Tibial artery (tissue), 4 donors: Measurements from ENCODE around the gene TGFBR1.

Experiments
- DNase-seq, 2 donors: peaks; one replicate each; pipeline ENCODE4 v3.0.0-alpha.2; 2019
- H3K27ac ChIP-seq, 2 donors: fragments of 200-600 bp; sonication (generic) in 1 of 2; 1 replicate in 1 of 2; 2 replicates in 1 of 2; pipeline ENCODE4 v1.5.1; 2018 to 2019; ENCODE audit warnings: mild to moderate bottlenecking in 1 of 2
- H3K27me3 ChIP-seq, 2 donors: fragments of 200-600 bp; sonication (generic) in 1 of 2; one replicate each; pipeline versions ENCODE4 v1.5.1 to v1.6.0; 2016 to 2019
- H3K36me3 ChIP-seq, 3 donors: fragments of 200-600 bp; sonication (generic) in 2 of 3; one replicate each; pipeline ENCODE4 v1.5.1; 2016 to 2019; ENCODE audit warnings: mild to moderate bottlenecking in 2 of 3
- H3K4me1 ChIP-seq, 4 donors: fragments of 200-600 bp; sonication (generic) in 2 of 4; 1 replicate in 3 of 4; 2 replicates in 1 of 4; pipeline ENCODE4 v1.5.1; 2016 to 2019
- H3K4me3 ChIP-seq, 2 donors: fragments of 200-600 bp; sonication (generic) in 1 of 2; 1 replicate in 1 of 2; 2 replicates in 1 of 2; pipeline ENCODE4 v1.5.1; 2018 to 2019; ENCODE audit warnings: mild to moderate bottlenecking in 2 of 2
- H3K9me3 ChIP-seq, 3 donors: fragments of 200-600 bp; sonication (generic) in 1 of 3; one replicate each; pipeline ENCODE4 v1.5.1; 2016 to 2019
- intact Hi-C: fragments of 100-400 bp; cut with DNase I; formaldehyde crosslinking; loops from one replicate; pipeline ENCODE4 v1.15.0; 2023; ENCODE audit warnings: low total_unique reads
- TF ChIP-seq, protein P1 (sequence below), 2 experiments: fragments of 200-600 bp in 1 of 2; fragments of 450-650 bp in 1 of 2; IDR thresholded peaks; one replicate each; pipeline ENCODE4 v1.5.1; 2017 to 2019; ENCODE audit warnings: antibody characterized with exemption in 2 of 2, mild to moderate bottlenecking in 1 of 2, moderate library complexity in 1 of 2

Gene TGFBR1

DNA sequence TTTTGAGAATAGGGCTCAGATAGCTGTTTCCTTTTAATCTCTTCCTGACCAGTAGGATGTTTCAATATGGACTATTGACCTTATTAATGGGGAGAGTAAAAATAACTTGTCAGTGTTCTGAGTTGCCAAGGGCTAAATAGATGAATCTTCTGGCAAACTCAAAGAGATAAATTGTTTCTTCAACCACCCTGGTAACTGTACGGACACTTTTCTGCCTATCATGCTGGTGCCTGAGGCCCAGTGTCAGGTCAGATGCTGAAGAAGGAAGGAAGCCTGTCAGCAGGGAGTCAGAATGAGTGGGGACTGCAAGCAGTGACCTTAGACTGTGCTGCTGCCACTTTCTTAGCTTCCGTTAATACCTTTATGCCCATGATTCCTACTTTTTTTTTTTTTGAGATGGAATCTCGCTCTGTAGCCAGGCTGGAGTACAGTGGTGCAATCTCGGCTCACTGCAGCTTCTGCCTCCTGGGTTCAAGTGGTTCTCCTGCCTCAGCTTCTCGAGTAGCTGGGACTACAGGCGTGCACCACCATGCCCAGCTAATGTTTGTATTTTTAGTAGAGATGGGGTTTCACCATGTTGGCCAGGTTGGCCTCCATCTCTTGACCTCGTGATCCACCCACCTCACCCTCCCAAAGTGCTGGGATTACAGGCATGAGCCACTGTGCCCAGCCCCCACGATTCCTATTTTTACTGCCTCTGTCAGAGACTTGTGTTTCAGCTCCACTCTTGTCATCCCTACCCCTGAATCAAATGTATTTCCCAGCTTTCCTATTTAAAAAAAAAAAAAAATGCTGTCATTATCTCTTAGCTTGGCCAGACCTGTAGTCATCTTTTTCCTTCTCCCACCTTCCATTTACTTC is 33.7 kb downstream of the TGFBR1 start:
- no peak overlapping the region for H3K4me3 ChIP-seq
- H3K27me3 ChIP-seq: no peaks in the 10 kb centered on the region
- TF ChIP-seq, protein P1, sequence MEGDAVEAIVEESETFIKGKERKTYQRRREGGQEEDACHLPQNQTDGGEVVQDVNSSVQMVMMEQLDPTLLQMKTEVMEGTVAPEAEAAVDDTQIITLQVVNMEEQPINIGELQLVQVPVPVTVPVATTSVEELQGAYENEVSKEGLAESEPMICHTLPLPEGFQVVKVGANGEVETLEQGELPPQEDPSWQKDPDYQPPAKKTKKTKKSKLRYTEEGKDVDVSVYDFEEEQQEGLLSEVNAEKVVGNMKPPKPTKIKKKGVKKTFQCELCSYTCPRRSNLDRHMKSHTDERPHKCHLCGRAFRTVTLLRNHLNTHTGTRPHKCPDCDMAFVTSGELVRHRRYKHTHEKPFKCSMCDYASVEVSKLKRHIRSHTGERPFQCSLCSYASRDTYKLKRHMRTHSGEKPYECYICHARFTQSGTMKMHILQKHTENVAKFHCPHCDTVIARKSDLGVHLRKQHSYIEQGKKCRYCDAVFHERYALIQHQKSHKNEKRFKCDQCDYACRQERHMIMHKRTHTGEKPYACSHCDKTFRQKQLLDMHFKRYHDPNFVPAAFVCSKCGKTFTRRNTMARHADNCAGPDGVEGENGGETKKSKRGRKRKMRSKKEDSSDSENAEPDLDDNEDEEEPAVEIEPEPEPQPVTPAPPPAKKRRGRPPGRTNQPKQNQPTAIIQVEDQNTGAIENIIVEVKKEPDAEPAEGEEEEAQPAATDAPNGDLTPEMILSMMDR (IDR thresholded peaks at IDR 0.05): no peak
- peaks cover 0 to 24% (median 0%) of the 10 kb centered on the region in 4 donors for H3K4me1 ChIP-seq
- H3K27ac ChIP-seq: no peak overlapping the region
- DNase-seq: no peak
- intact Hi-C loops: no loop called here
- peaks cover 11 to 37% (median 33%) of the 10 kb centered on the region in 3 donors for H3K36me3 ChIP-seq
- H3K9me3 ChIP-seq: no peaks in the 10 kb centered on the region

DNA sequence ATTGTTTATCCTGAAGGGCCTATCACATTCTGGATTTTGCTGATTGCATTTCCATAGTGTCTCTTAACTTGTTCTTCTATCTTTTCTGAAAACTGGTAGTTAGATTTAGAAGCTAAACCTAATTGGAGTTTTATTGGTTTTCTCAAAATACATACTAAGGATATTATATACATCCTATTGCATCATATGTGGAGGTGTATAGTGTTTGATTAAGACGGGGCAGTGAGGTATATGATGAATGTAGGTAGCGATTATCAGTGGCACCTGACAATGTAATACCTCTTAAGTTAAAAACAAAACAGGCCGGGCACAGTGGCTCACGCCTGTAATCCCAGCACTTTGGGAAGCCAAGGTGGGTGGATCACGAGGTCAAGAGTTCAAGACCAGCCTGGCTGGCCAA is 35.0 kb downstream of the TGFBR1 start:
- Histone ChIP-seq H3K4me3 (no peak overlapping the region), H3K27ac (no peak overlapping the region)
- TF ChIP-seq, protein P1 (IDR thresholded peaks at IDR 0.05): no peak

DNA sequence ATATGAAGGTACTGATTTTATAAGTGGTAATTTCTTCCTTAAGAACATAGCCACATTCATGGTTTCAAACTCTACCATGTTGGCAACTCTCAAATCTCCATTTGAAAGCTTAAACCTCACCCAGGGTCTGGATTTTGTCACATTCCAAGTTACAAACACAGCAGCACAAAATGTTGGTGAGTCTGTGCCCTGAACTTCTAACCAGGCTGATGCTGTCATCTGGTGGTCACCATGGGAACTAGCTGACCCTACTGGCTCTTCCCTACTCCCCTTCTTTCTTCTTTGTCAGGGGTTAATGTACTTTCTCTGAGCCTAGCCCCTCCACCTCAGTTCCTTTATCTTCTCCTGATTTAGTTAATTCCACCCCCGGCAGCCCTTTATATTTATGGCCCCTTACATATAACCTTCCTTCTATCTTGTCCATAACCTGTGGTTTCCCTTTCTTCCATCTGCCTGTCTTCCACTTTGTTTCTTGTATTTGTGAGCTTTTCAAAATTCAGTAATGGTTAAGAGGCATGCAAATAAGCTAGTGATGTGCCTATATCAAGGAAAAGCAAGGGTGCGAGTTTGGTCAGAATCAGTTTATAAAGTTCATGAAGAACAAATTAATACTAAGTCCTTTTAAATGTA is 35.9 kb downstream of the TGFBR1 start:
- intact Hi-C loops: loop anchor here (5.0 kb wide), 1 partner anchor 138 kb away; no protein-coding TSS in a partner anchor
- Histone ChIP-seq H3K4me3 (no peak overlapping the region), H3K4me1 (peaks cover 0 to 8% (median 0%) of the 10 kb centered on the region in 4 donors), H3K9me3 (no peaks in the 10 kb centered on the region), H3K27ac (no peak overlapping the region), H3K36me3 (peaks cover 28 to 55% (median 51%) of the 10 kb centered on the region in 3 donors), H3K27me3 (no peaks in the 10 kb centered on the region)
- peak in 1 of 2 donors; percentile 35 for DNase-seq
- TF ChIP-seq, protein P1 (IDR thresholded peaks at IDR 0.05): peak; percentile 78 to 92

More for the DNA sequence above, 35.0 kb downstream of the TGFBR1 start:
- H3K4me1 ChIP-seq: peaks cover 0 to 15% (median 0%) of the 10 kb centered on the region in 4 donors
- intact Hi-C loops: loop anchor here (5.0 kb wide), 1 partner anchor 138 kb away; no protein-coding TSS in a partner anchor
- H3K36me3 ChIP-seq: peaks cover 20 to 46% (median 42%) of the 10 kb centered on the region in 3 donors
- no peak for DNase-seq
- H3K9me3 ChIP-seq: no peaks in the 10 kb centered on the region
- no peaks in the 10 kb centered on the region for H3K27me3 ChIP-seq

DNA sequence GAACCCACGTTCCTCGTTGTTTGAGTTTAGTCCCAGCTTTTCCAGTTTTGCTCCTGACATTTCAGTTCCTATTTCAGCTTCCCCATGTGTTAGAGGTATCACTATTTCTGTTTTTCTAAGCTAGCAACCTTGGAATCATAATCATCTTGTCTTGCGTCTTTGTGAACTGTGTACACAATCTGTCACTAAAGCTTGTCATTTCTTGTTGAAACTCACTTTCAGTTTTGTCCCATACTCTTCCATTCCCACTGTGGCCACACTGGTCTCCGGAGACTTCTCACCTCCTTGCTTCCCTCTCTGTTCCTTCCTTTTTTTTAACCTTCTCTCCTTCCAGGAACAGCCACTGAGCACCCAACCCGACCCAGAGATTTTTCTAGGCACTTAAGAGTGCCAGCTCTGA is 36.9 kb downstream of the TGFBR1 start:
- Histone ChIP-seq H3K4me1 (peaks cover 0 to 8% (median 0%) of the 10 kb centered on the region in 4 donors), H3K27ac (no peak overlapping the region)

DNA sequence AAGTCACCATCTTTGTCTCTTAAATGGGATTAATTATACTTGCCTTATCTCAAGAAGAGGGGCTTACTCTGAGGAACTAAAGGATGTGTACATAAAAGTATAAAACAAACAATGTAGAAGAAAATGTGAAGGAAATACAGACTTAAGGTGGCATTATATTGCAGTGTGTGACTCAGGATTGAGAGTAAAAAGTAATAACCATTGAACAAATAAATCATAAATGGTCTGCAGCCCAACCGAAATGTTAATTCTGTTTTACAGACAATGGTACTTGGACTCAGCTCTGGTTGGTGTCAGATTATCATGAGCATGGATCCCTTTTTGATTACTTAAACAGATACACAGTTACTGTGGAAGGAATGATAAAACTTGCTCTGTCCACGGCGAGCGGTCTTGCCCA is 37.4 kb downstream of the TGFBR1 start:
- Histone ChIP-seq H3K4me3 (no peak overlapping the region), H3K4me1 (peaks cover 0 to 8% (median 0%) of the 10 kb centered on the region in 4 donors), H3K36me3 (peaks cover 38 to 70% (median 65%) of the 10 kb centered on the region in 3 donors), H3K27ac (no peak overlapping the region), H3K9me3 (no peaks in the 10 kb centered on the region), H3K27me3 (no peaks in the 10 kb centered on the region)
- intact Hi-C loops: loop anchor here (2.0 to 5.0 kb wide), 2 partner anchors 140 to 283 kb away; no protein-coding TSS in a partner anchor
- no peak for DNase-seq
- TF ChIP-seq, protein P1 (IDR thresholded peaks at IDR 0.05): no peak

More for the DNA sequence above, 36.9 kb downstream of the TGFBR1 start:
- Histone ChIP-seq H3K36me3 (peaks cover 34 to 65% (median 61%) of the 10 kb centered on the region in 3 donors), H3K27me3 (no peaks in the 10 kb centered on the region), H3K4me3 (no peak overlapping the region), H3K9me3 (no peaks in the 10 kb centered on the region)
- DNase-seq: no peak
- intact Hi-C loops: loop anchor here (2.0 to 5.0 kb wide), 2 partner anchors 140 to 283 kb away; no protein-coding TSS in a partner anchor
- TF ChIP-seq, protein P1 (IDR thresholded peaks at IDR 0.05): no peak
